AG04449 (cell line): ENCODE data around the gene SDHAF1.

Experiments
- CTCF ChIA-PET: fragments of 350-600 bp; formaldehyde crosslinking; extraction: SDS; loops from one replicate; lab custom pipeline; 2021; ENCODE audit warnings: antibody characterized with exemption; lab: Yijun Ruan, JAX
- POLR2A ChIA-PET: fragments of 400-600, 350-600 bp; formaldehyde crosslinking; extraction: SDS; loops from one replicate; lab custom pipeline; 2020; ENCODE audit warnings: antibody characterized with exemption, inconsistent platforms; lab: Yijun Ruan, JAX
- DNase-seq: peaks from one replicate; pipeline ENCODE4 v3.0.0-alpha.2; 2010; ENCODE audit warnings: low read depth, low spot score
- H3K4me3 ChIP-seq: 2 replicates; pipeline ENCODE4 v1.5.1; 2011; ENCODE audit warnings: low read depth, mild to moderate bottlenecking, control low read depth, low read length
- CTCF ChIP-seq: IDR thresholded peaks from one replicate; pipeline ENCODE4 v1.5.1; 2011; ENCODE audit warnings: mild to moderate bottlenecking, moderate library complexity, low read length, control low read depth, inconsistent platforms; ENCODE audit not compliant: insufficient read depth; ENCODE audit errors: missing control alignments

The SDHAF1 gene

DNA sequence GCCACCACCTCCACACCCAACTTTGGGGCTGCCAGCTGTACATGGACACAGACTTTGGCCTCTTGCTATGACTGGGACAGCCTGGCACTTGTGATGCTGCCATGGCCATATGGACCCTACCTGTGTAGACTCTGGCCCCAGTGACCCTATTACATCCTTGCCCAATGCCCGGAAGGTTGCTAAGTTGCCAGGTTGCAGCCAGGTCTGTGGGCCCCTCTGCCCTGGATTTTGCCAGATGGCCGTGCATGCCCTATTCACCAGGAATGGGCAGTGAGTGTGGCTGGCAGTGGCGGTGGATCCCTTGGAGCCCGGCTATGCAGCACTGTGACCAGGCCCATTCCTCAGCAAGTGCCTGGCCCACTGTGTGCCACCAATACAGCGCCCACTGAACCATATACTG lies 8.9 kb upstream of the SDHAF1 start:
- CTCF ChIA-PET, result no interaction called here

GRCh38 chr19:35986664-35987570 lies 8.1 kb upstream of the SDHAF1 start:
- ChIA-PET CTCF (interaction anchor here (0.9 kb wide), 1 partner anchor 33 kb away, joined by 3 read pairs; no protein-coding TSS in a partner anchor), POLR2A (no interaction called here)
- peak overlapping the region; percentile 39 for H3K4me3 ChIP-seq
- no peak for TF ChIP-seq CTCF
- no peak for DNase-seq

More for the DNA sequence above, 8.9 kb upstream of the SDHAF1 start:
- TF ChIP-seq CTCF, result no peak
- POLR2A ChIA-PET, result no interaction called here
- no peak overlapping the region for H3K4me3 ChIP-seq
- DNase-seq, result no peak

- no peak overlapping the region for H3K4me3 ChIP-seq
- DNase-seq, result no peak
- ChIA-PET CTCF (interaction anchor here (0.9 kb wide), 1 partner anchor 34 kb away, joined by 3 read pairs; no protein-coding TSS in a partner anchor), POLR2A (no interaction called here)
- no peak for TF ChIP-seq CTCF
Observed at GRCh38 chr19:35987571-35987896, 7.5 kb upstream of the SDHAF1 start.

GRCh38 chr19:35988824-35989223 lies 6.2 kb upstream of the SDHAF1 start:
- DNase-seq, result no peak
- TF ChIP-seq CTCF, result no peak
- POLR2A ChIA-PET, result no interaction called here
- CTCF ChIA-PET, result no interaction called here
- no peak overlapping the region for H3K4me3 ChIP-seq

DNA sequence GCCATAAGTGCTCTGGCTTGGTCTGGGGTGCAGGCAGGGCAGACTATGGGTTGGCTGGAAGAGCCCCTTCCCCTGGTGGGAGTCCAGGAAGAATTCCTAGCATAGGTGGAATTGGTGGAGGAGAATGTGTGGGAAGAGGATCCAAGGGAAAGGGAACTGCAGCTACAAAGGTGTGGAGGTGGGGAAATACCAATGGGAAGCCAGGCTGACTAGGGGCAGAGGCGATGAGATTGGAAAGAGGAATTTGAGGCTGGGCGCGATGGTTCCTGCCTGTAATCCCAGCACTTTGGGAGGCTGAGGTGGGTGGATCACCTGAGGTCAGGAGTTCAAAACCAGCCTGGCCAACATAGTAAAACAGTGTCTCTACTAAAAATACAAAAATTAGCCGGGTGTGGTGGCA lies 4.8 kb upstream of the SDHAF1 start:
- ChIA-PET CTCF (interaction anchor here (1.5 kb wide), 1 partner anchor 43 kb away, joined by 4 read pairs; no protein-coding TSS in a partner anchor), POLR2A (no interaction called here)
- no peak overlapping the region for H3K4me3 ChIP-seq
- no peak for TF ChIP-seq CTCF
- DNase-seq, result no peak
